Sigmoid colon (tissue), 7 donors: ENCODE measurements around the gene OR4F15. TPM values are rescaled to one million over a fixed set of nuclear protein-coding genes. Genes with fewer than 3 reads are reported as not detected.
"Not testable (repeated sequence)": the region's sequence is repeated elsewhere in the genome, so short reads cannot be mapped to it uniquely, and the experiment has no call there.

Experiments used
- DNase-seq: peaks from one replicate; pipeline ENCODE4 v3.0.0-alpha.2; 2019
- H3K27ac ChIP-seq, 4 donors: fragments of 200-600 bp; sonication (generic); one replicate each; pipeline ENCODE4 v1.5.1; 2016 to 2019; ENCODE audit warnings: mild to moderate bottlenecking in 1 of 4
- H3K27me3 ChIP-seq, 3 donors: fragments of 200-600 bp; sonication (generic); one replicate each; pipeline ENCODE4 v1.5.1; 2019; ENCODE audit warnings: mild to moderate bottlenecking in 1 of 3
- H3K36me3 ChIP-seq, 4 donors: fragments of 200-600 bp; sonication (generic); one replicate each; pipeline ENCODE4 v1.5.1; 2016 to 2019
- H3K4me1 ChIP-seq, 4 donors: fragments of 200-600 bp; sonication (generic); one replicate each; pipeline ENCODE4 v1.5.1; 2017 to 2019
- H3K4me3 ChIP-seq, 4 donors: fragments of 200-600 bp; sonication (generic); one replicate each; pipeline ENCODE4 v1.5.1; 2017 to 2019; ENCODE audit warnings: mild to moderate bottlenecking in 2 of 4, moderate library complexity in 1 of 4
- H3K9me3 ChIP-seq, 4 donors: fragments of 200-600 bp in 3 of 4; sonication (generic) in 3 of 4; one replicate each; pipeline versions ENCODE4 v1.5.1 to v1.6.1; 2013 to 2019
- CTCF ChIP-seq, 4 experiments: fragments of 450-650 bp in 3 of 4; fragments of 200-600 bp in 1 of 4; IDR thresholded peaks; one replicate each; pipeline ENCODE4 v1.5.1; 2016 to 2019; ENCODE audit warnings: antibody characterized with exemption in 4 of 4, mild to moderate bottlenecking in 3 of 4, moderate library complexity in 2 of 4
- EP300 ChIP-seq, 4 donors: sonication (generic); formaldehyde crosslinking; IDR thresholded peaks; one replicate each; pipeline ENCODE4 v1.6.1; 2017; ENCODE audit warnings: antibody characterized with exemption in 4 of 4
- POLR2A ChIP-seq, 2 donors: fragments of 450-650 bp; IDR thresholded peaks; one replicate each; pipeline ENCODE4 v1.6.1; 2016; ENCODE audit warnings: antibody characterized with exemption in 2 of 2, mild to moderate bottlenecking in 2 of 2, moderate library complexity in 2 of 2
- POLR2AphosphoS5 ChIP-seq, 4 donors: sonication (generic); formaldehyde crosslinking; IDR thresholded peaks; one replicate each; pipeline ENCODE4 v1.6.1; 2017; ENCODE audit warnings: antibody characterized with exemption in 4 of 4
- whole genome bisulfite sequencing, 2 donors: extraction: QIAGEN DNeasy Blood & Tissue Kit; methylation state at CpG; one replicate each; pipeline ENCODE4 v1.1.7; 2013; 5-methylcytosine and 5-hydroxymethylcytosine counted together
- intact Hi-C: fragments of 100-400 bp; cut with DNase I; formaldehyde crosslinking; loops from one replicate; pipeline ENCODE4 v1.15.1; 2023
- polyA plus RNA-seq, 3 donors: library from polyadenylated mRNA; stranded (reverse); fragments of 200-250 nt; gene quantifications; one replicate each; pipeline ENCODE4 v1.2.3, GENCODE V29; 2013
- total RNA-seq, 4 donors: library from RNA; depleted of rRNA; stranded (reverse); fragments of >200 nt; gene quantifications; one replicate each; pipeline ENCODE4 v1.1.0, GENCODE V29; 2016
- donor health status: healthy with polysubstance abuse.
- donor health status: Bipolar disorder and iron deficiency.
- donor health status: healthy.

OR4F15 gene
- total and polyA plus RNA-seq, 7 donors: 0.16 TPM; not detected in 6

GRCh38 chr15:101773496-101774100 is 38.4 kb upstream of the OR4F15 start:
- TF ChIP-seq POLR2AphosphoS5 (IDR thresholded peaks at IDR 0.05) (no peak), POLR2A (IDR thresholded peaks at IDR 0.05) (no peak), EP300 (IDR thresholded peaks at IDR 0.05) (no peak), CTCF (IDR thresholded peaks at IDR 0.05) (no peak)
- Histone ChIP-seq H3K27ac (no peak overlapping the region), H3K9me3 (no peaks in the 10 kb centered on the region), H3K36me3 (no peaks in the 10 kb centered on the region), H3K4me3 (no peak overlapping the region), H3K4me1 (no peaks in the 10 kb centered on the region), H3K27me3 (no peaks in the 10 kb centered on the region)
- DNase-seq: no peak
- 45 to 74% methylated on average over 7 of the region's 7 CpGs for WGBS, 2 donors
- intact Hi-C loops: no loop called here

- Histone ChIP-seq H3K4me3 (no peak overlapping the region), H3K27me3 (no peaks in the 10 kb centered on the region), H3K9me3 (no peaks in the 10 kb centered on the region), H3K36me3 (no peaks in the 10 kb centered on the region), H3K27ac (no peak overlapping the region), H3K4me1 (peaks cover 0 to 6% (median 3%) of the 10 kb centered on the region in 4 donors)
- 94 to 95% methylated on average over 10 of the region's 10 CpGs for WGBS, 2 donors
- intact Hi-C loops: no loop called here
- DNase-seq: no peak
- TF ChIP-seq POLR2A (IDR thresholded peaks at IDR 0.05) (no peak), EP300 (IDR thresholded peaks at IDR 0.05) (no peak), CTCF (IDR thresholded peaks at IDR 0.05) (no peak), POLR2AphosphoS5 (IDR thresholded peaks at IDR 0.05) (no peak)
Observed at GRCh38 chr15:101775136-101775535, 36.9 kb upstream of the OR4F15 start.

- H3K27ac ChIP-seq, intact Hi-C loops, H3K4me1 ChIP-seq, DNase-seq, H3K9me3 ChIP-seq, H3K27me3 ChIP-seq, H3K4me3 ChIP-seq, H3K36me3 ChIP-seq: not testable (repeated sequence)
- WGBS, 2 donors: 91 to 92% methylated on average over 10 of the region's 10 CpGs
Observed at GRCh38 chr15:101778576-101778975, 33.4 kb upstream of the OR4F15 start.

- TF ChIP-seq POLR2AphosphoS5 (IDR thresholded peaks at IDR 0.05): peak in 1 of 4 donors; percentile 8
- H3K4me1 ChIP-seq, intact Hi-C loops, DNase-seq, H3K4me3 ChIP-seq, H3K9me3 ChIP-seq, H3K27me3 ChIP-seq, H3K36me3 ChIP-seq: not testable (repeated sequence)
- WGBS, 2 donors: 0 to 14% methylated on average over 1 of the region's 1 CpG
- peak overlapping the region in 1 of 4 donors; percentile 1 for H3K27ac ChIP-seq
Observed at GRCh38 chr15:101780225-101780624, 31.8 kb upstream of the OR4F15 start.

- H3K27ac ChIP-seq: no peak overlapping the region
- H3K4me3 ChIP-seq: no peak overlapping the region
- peaks cover 0 to 4% (median 0%) of the 10 kb centered on the region in 3 donors for H3K27me3 ChIP-seq
- intact Hi-C loops: no loop called here
- no peak for DNase-seq
- H3K9me3 ChIP-seq: no peaks in the 10 kb centered on the region
- no peak for TF ChIP-seq EP300 (IDR thresholded peaks at IDR 0.05)
- no peak for TF ChIP-seq CTCF (IDR thresholded peaks at IDR 0.05)
- TF ChIP-seq POLR2AphosphoS5 (IDR thresholded peaks at IDR 0.05): no peak
- no peak for TF ChIP-seq POLR2A (IDR thresholded peaks at IDR 0.05)
- no peaks in the 10 kb centered on the region for H3K36me3 ChIP-seq
- peaks cover 0 to 9% (median 3%) of the 10 kb centered on the region in 4 donors for H3K4me1 ChIP-seq
- 88 to 93% methylated on average over 9 of the region's 9 CpGs for WGBS, 2 donors
Observed at GRCh38 chr15:101781928-101782327, 30.1 kb upstream of the OR4F15 start.

GRCh38 chr15:101784644-101785043 is 27.4 kb upstream of the OR4F15 start:
- TF ChIP-seq POLR2AphosphoS5 (IDR thresholded peaks at IDR 0.05) (no peak), EP300 (IDR thresholded peaks at IDR 0.05) (no peak), CTCF (IDR thresholded peaks at IDR 0.05) (no peak), POLR2A (IDR thresholded peaks at IDR 0.05) (no peak)
- H3K9me3 ChIP-seq: no peaks in the 10 kb centered on the region
- no peak overlapping the region for H3K4me3 ChIP-seq
- H3K4me1 ChIP-seq: peaks cover 0 to 7% (median 3%) of the 10 kb centered on the region in 4 donors
- H3K27me3 ChIP-seq: peaks cover 0 to 4% (median 0%) of the 10 kb centered on the region in 3 donors
- intact Hi-C loops: no loop called here
- no peaks in the 10 kb centered on the region for H3K36me3 ChIP-seq
- DNase-seq: no peak
- WGBS, 2 donors: 65 to 66% methylated on average over 2 of the region's 2 CpGs
- H3K27ac ChIP-seq: no peak overlapping the region

GRCh38 chr15:101786422-101786821 is 25.6 kb upstream of the OR4F15 start:
- H3K36me3 ChIP-seq, H3K9me3 ChIP-seq, H3K4me3 ChIP-seq, H3K27me3 ChIP-seq, H3K27ac ChIP-seq, H3K4me1 ChIP-seq, intact Hi-C loops, DNase-seq: not testable (repeated sequence)
- WGBS, 2 donors: 81 to 90% methylated on average over 2 of the region's 2 CpGs

- H3K9me3 ChIP-seq, H3K4me3 ChIP-seq, H3K36me3 ChIP-seq, H3K27ac ChIP-seq, intact Hi-C loops, DNase-seq, H3K4me1 ChIP-seq, H3K27me3 ChIP-seq: not testable (repeated sequence)
- WGBS, 2 donors: 87% methylated on average over 2 of the region's 2 CpGs
Observed at GRCh38 chr15:101788001-101788400, 24.0 kb upstream of the OR4F15 start.
